ENCODE measurements around the gene ZNF521. TPM values are rescaled to one million over a fixed set of nuclear protein-coding genes. Genes with fewer than 3 reads are reported as not detected.

ZNF521 gene
- total and polyA plus RNA-seq, 4 donors: 0.50 to 3.7 (median 1.5) TPM

GRCh38 chr18:25136416-25137196 is 215.4 kb downstream of the ZNF521 start:
- Histone ChIP-seq H3K27ac (ENCODE audit: low read depth in 1 of 2, low read length in 2 of 2) (no peak overlapping the region), H3K36me3 (ENCODE audit: control insufficient read depth in 4 of 4, insufficient read depth in 3 of 4, low read depth in 1 of 4, low read length in 3 of 4) (no peaks in the 10 kb centered on the region), H3K9ac (ENCODE audit: low read depth in 1 of 2, low read length in 2 of 2) (no peak overlapping the region), H3K9me3 (ENCODE audit: control insufficient read depth in 4 of 4, low read length in 3 of 4) (no peaks in the 10 kb centered on the region), H3K27me3 (ENCODE audit: control insufficient read depth in 4 of 4, insufficient read depth in 4 of 4, low read length in 3 of 4) (no peaks in the 10 kb centered on the region), H3K4me1 (ENCODE audit: control insufficient read depth in 4 of 4, insufficient read depth in 4 of 4, low read length in 3 of 4) (no peaks in the 10 kb centered on the region), H3K4me3 (ENCODE audit: low read depth in 1 of 3, low read length in 3 of 3) (no peak overlapping the region)
- peak; percentile 37 for TF ChIP-seq NR2F2 (IDR thresholded peaks at IDR 0.05)
- no peak for TF ChIP-seq EGR1 (IDR thresholded peaks at IDR 0.05; ENCODE audit: low read depth in 2 of 2)
- no peak for TF ChIP-seq MAX (IDR thresholded peaks at IDR 0.05)
- TF ChIP-seq GABPA (IDR thresholded peaks at IDR 0.05 in 1 of 2, conservative IDR thresholded peaks at IDR 0.05 in 1 of 2): no peak
- no peak for TF ChIP-seq ATF3 (IDR thresholded peaks at IDR 0.05)
- TF ChIP-seq HNF4G (IDR thresholded peaks at IDR 0.05): no peak
- DNase-seq (ENCODE audit: low spot score): no peak
- 72% methylated on average over 9 of the region's 9 CpGs for WGBS

GRCh38 chr18:25134861-25135260 is 217.1 kb downstream of the ZNF521 start:
- 76% methylated on average over 2 of the region's 2 CpGs for WGBS
- Histone ChIP-seq H3K4me3 (ENCODE audit: low read depth in 1 of 3, low read length in 3 of 3) (no peak overlapping the region), H3K4me1 (ENCODE audit: control insufficient read depth in 4 of 4, insufficient read depth in 4 of 4, low read length in 3 of 4) (no peaks in the 10 kb centered on the region), H3K9ac (ENCODE audit: low read depth in 1 of 2, low read length in 2 of 2) (no peak overlapping the region), H3K27ac (ENCODE audit: low read depth in 1 of 2, low read length in 2 of 2) (no peak overlapping the region), H3K9me3 (ENCODE audit: control insufficient read depth in 4 of 4, low read length in 3 of 4) (no peaks in the 10 kb centered on the region), H3K36me3 (ENCODE audit: control insufficient read depth in 4 of 4, insufficient read depth in 3 of 4, low read depth in 1 of 4, low read length in 3 of 4) (no peaks in the 10 kb centered on the region), H3K27me3 (ENCODE audit: control insufficient read depth in 4 of 4, insufficient read depth in 4 of 4, low read length in 3 of 4) (no peaks in the 10 kb centered on the region)
- no peak for DNase-seq (ENCODE audit: low spot score)
- TF ChIP-seq CTCF (IDR thresholded peaks at IDR 0.05; ENCODE audit: low read depth, low read length, missing input control) (no peak), REST (IDR thresholded peaks at IDR 0.05) (no peak), NR2F2 (IDR thresholded peaks at IDR 0.05) (peak; percentile 73), TAF1 (conservative IDR thresholded peaks at IDR 0.05) (no peak)

- WGBS: 40% methylated on average over 2 of the region's 2 CpGs
- Histone ChIP-seq H3K9ac (ENCODE audit: low read depth in 1 of 2, low read length in 2 of 2) (no peak overlapping the region), H3K4me1 (ENCODE audit: control insufficient read depth in 4 of 4, insufficient read depth in 4 of 4, low read length in 3 of 4) (no peaks in the 10 kb centered on the region), H3K9me3 (ENCODE audit: control insufficient read depth in 4 of 4, low read length in 3 of 4) (no peaks in the 10 kb centered on the region), H3K27ac (ENCODE audit: low read depth in 1 of 2, low read length in 2 of 2) (no peak overlapping the region), H3K36me3 (ENCODE audit: control insufficient read depth in 4 of 4, insufficient read depth in 3 of 4, low read depth in 1 of 4, low read length in 3 of 4) (no peaks in the 10 kb centered on the region), H3K27me3 (ENCODE audit: control insufficient read depth in 4 of 4, insufficient read depth in 4 of 4, low read length in 3 of 4) (no peaks in the 10 kb centered on the region), H3K4me3 (ENCODE audit: low read depth in 1 of 3, low read length in 3 of 3) (no peak overlapping the region)
- DNase-seq (ENCODE audit: low spot score): no peak
- no peak for TF ChIP-seq HNF4A (conservative IDR thresholded peaks at IDR 0.05)
- no peak for TF ChIP-seq TAF1 (conservative IDR thresholded peaks at IDR 0.05)
- no peak for TF ChIP-seq SP1 (IDR thresholded peaks at IDR 0.05)
- no peak for TF ChIP-seq CTCF (IDR thresholded peaks at IDR 0.05; ENCODE audit: low read depth, low read length, missing input control)
- TF ChIP-seq REST (IDR thresholded peaks at IDR 0.05): no peak
- TF ChIP-seq ATF3 (IDR thresholded peaks at IDR 0.05): no peak
- TF ChIP-seq GABPA (IDR thresholded peaks at IDR 0.05 in 1 of 2, conservative IDR thresholded peaks at IDR 0.05 in 1 of 2): no peak
- no peak for TF ChIP-seq JUND (IDR thresholded peaks at IDR 0.05)
Measured at GRCh38 chr18:25133879-25134278, 218.1 kb downstream of the ZNF521 start.
